Suppressor macrophage (primary cell): ENCODE data around the gene KLHDC8A.

Experiments used
- DNase-seq, 4 experiments: peaks; one replicate each; pipeline ENCODE4 v3.0.0-alpha.2; 2020 to 2022

KLHDC8A gene

GRCh38 chr1:205344066-205344928, 12.4 kb downstream of the KLHDC8A start:
- DNase-seq = peak; percentile 19 to 64 (median 44)

- DNase-seq = peak; percentile 17 to 52 (median 24)
These were observed 13.2 kb downstream of the KLHDC8A start for GRCh38 chr1:205343431-205344065.

- no peak for DNase-seq
These were observed 13.7 kb downstream of the KLHDC8A start for GRCh38 chr1:205342986-205343385.

- no peak for DNase-seq
These were observed 16.0 kb downstream of the KLHDC8A start for GRCh38 chr1:205340676-205341075.

- no peak for DNase-seq
These were observed 17.0 kb downstream of the KLHDC8A start for GRCh38 chr1:205339717-205340116.

- DNase-seq = no peak
These were observed 17.5 kb downstream of the KLHDC8A start for GRCh38 chr1:205339197-205339702.

GRCh38 chr1:205338011-205338410, 18.7 kb downstream of the KLHDC8A start:
- DNase-seq = no peak

- DNase-seq = no peak
These were observed 19.2 kb downstream of the KLHDC8A start for GRCh38 chr1:205337481-205337880.

- peak; percentile 82 to 92 (median 86) for DNase-seq
These were observed 21.0 kb downstream of the KLHDC8A start for GRCh38 chr1:205335692-205336091.

- DNase-seq = no peak
These were observed 24.5 kb downstream of the KLHDC8A start for GRCh38 chr1:205332015-205332791.

GRCh38 chr1:205330150-205330549, 26.6 kb downstream of the KLHDC8A start:
- no peak for DNase-seq

GRCh38 chr1:205329719-205330118, 27.0 kb downstream of the KLHDC8A start:
- no peak for DNase-seq

- no peak for DNase-seq
These were observed 28.2 kb downstream of the KLHDC8A start for GRCh38 chr1:205328476-205328875.

GRCh38 chr1:205326812-205327466, 29.8 kb downstream of the KLHDC8A start:
- no peak for DNase-seq

GRCh38 chr1:205325334-205325884, 31.3 kb downstream of the KLHDC8A start:
- DNase-seq = peak; percentile 80 to 87 (median 82)

GRCh38 chr1:205324781-205325180, 31.9 kb downstream of the KLHDC8A start:
- peak in 1 of 4 experiments; percentile 10 for DNase-seq

GRCh38 chr1:205323794-205324193, 32.9 kb downstream of the KLHDC8A start:
- DNase-seq = no peak

- DNase-seq = no peak
These were observed 34.8 kb downstream of the KLHDC8A start for GRCh38 chr1:205321959-205322283.

- peak; percentile 88 to 96 (median 92) for DNase-seq
These were observed 35.4 kb downstream of the KLHDC8A start, which contains the start of gene NUAK2 for GRCh38 chr1:205321162-205321958. TSS of gene NUAK2 (minus strand) at chr1:205321745. CDS start at chr1:205321628, 117 bp downstream.

- DNase-seq = peak; percentile 42 to 60 (median 52)
These were observed 37.4 kb downstream of the KLHDC8A start for GRCh38 chr1:205319081-205320018.
